HG03280 (cell line): ENCODE measurements around the gene NMT1.
A peak's percentile ranks its signal among the peaks of the same experiment; 100 is the strongest.
"Not testable (repeated sequence)": the region's sequence is repeated elsewhere in the genome, so short reads cannot be mapped to it uniquely, and the experiment has no call there.

ENCODE experiments used
- ATAC-seq: cut with Tn5 transposase; IDR thresholded peaks from one replicate; pipeline ENCODE4 v1.9.1; 2021; ENCODE audit warnings: mild to moderate bottlenecking, moderate library complexity; ENCODE audit not compliant: unreplicated experiment

Gene NMT1

GRCh38 chr17:45036691-45037090 is 24.4 kb upstream of the NMT1 start:
- ATAC-seq = no peak

DNA sequence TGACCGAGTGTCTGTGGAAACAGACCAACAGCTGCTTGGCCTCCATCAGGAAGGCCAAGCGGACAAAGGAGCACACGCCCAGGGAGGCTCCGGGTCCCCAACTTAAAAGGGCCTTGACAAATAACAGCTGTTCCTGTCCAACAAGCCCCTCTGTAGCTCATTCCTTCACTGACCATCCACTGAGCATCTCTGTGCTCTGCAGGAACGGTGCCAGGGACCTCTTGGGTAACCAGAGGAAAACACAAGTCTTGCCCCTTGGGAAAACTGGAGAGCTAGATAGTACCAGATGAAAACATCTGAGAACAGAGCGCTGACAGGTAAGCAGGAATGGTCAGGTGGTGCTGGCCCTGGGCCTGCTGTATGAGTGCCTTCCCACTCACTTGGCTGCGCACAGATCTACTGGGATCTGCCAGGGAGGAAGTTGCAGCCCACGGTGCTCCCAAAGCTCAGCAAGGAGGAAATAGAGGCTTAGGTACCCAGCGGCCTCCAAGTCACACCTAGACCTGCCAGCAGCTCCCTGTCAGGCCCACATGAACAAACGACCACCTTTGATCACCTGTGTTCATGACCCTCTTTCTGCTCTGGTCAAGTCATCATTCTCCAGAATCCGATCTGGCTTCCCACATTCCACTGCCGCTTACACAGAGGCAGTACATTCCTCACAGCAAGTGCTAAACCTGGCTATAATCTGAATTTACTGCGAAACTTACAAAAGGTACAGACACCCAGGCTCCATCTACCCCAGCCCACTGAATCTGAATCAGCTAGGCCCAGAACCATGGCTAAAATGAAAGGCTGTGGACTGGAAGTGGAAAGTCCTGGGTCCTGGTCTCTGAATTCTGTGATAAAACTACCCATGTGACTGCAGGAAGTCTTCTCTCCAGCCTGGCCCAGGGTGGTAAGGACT is 22.1 kb upstream of the NMT1 start:
- ATAC-seq = no peak

DNA sequence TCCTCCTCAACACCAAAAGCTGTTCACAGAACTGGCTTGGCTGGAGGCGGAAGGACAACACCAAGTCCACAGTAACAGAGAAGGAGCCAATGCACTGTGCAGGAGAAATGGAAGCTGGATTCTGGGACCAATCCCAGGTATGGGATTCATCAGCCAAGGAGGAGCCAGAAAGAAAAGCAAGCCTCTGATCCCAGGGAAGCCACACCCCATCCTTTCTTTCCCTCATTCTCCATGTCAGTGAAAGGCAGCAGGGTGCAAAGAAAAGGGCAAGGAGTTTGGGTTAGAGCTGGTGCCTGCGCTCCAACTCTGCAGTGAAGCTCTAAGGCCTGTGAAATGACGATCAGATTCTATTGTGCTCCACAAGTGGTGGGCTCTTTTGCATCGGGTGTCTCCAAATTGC is 20.7 kb upstream of the NMT1 start:
- ATAC-seq = no peak

GRCh38 chr17:45042346-45043120 is 18.6 kb upstream of the NMT1 start:
- no peak for ATAC-seq

DNA sequence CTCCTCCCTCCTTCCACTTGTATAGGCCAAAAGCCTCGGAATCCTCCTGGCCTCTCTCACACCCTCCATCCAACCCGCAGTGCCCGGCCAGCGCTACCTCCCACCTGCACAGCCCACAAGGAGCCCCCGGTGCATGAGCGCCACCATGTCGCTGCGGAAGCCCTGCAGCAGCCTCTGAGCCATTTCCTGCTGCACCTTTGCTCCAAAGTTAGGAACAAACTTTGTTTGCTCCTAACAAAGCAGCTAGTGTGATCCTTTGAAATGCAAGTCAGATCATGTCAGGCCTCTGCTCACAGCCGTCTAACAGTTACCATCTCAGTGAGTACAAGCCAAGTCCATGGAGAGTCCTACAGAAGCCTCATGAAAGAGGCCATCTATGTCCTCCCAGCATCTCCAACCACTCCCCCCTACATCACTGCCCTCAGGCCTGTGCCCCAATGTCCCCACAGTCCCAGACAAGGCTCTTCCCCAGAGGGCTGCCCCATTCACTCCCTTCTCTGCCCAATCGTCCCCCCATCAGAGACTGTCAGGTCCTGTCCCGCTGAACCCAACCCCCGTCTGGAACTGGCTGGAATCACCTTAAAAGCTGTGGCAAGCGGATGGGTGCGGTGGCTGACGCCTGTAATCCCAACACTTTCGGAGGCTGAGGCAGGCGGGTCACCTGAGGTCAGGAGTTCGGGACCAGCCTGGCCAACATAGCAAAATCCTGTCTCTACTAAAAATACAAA is 17.1 kb upstream of the NMT1 start:
- ATAC-seq = no peak

- no peak for ATAC-seq
Observed at GRCh38 chr17:45046537-45047125, 14.5 kb upstream of the NMT1 start.

GRCh38 chr17:45048795-45049563 is 12.1 kb upstream of the NMT1 start:
- no peak for ATAC-seq

- no peak for ATAC-seq
Observed at GRCh38 chr17:45050481-45051059, 10.5 kb upstream of the NMT1 start.

DNA sequence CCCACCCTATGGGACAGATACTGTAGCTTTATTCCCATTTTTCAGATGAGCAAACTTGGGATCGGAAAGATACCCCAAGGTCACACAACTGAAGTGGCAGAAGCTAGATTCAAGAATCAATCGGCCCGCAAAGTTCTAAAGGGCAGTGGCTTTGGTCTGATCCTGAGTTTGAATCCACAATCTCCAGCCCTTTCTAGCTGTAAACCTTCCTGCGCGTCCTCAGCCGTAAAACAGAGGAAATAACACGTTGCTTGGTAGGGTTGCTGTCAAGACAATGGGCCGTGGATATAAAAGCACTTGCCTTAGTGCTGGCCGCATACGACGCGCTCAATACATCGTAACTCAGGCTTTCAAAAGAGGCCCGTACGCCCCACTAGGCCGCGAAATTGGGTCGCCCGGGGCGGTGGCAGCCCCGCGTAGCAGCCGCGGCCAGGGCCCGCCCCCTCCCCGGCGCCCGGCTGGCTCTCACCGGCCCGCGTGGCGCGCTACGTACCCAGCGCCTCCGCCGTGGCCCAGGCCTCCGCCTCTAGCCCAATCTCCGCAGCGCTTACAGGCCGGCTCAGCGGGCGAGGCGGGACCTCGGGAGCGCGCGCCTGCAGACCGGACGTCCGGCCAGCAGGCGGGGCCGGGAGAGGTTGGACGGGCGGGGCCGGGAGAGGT is 9.9 kb upstream of the NMT1 start, which contains the start of gene DCAKD:
DCAKD (minus strand) TSS at position 573 of the 660 bp plus-strand sequence. CDS start 16,747 bp downstream, outside the sequence.
- peak; percentile 96 for ATAC-seq

DNA sequence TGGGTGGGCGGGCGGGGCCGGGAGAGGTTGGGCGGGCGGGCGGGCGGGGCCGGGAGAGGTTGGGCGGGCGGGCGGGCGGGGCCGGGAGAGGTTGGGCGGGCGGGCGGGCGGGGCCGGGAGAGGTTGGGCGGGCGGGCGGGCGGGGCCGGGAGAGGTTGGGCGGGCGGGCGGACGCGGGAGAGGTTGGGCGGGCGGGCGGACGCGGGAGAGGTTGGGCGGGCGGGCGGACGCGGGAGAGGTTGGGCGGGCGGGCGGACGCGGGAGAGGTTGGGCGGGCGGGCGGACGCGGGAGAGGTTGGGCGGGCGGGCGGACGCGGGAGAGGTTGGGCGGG is 9.4 kb upstream of the NMT1 start:
- ATAC-seq = not testable (repeated sequence)

DNA sequence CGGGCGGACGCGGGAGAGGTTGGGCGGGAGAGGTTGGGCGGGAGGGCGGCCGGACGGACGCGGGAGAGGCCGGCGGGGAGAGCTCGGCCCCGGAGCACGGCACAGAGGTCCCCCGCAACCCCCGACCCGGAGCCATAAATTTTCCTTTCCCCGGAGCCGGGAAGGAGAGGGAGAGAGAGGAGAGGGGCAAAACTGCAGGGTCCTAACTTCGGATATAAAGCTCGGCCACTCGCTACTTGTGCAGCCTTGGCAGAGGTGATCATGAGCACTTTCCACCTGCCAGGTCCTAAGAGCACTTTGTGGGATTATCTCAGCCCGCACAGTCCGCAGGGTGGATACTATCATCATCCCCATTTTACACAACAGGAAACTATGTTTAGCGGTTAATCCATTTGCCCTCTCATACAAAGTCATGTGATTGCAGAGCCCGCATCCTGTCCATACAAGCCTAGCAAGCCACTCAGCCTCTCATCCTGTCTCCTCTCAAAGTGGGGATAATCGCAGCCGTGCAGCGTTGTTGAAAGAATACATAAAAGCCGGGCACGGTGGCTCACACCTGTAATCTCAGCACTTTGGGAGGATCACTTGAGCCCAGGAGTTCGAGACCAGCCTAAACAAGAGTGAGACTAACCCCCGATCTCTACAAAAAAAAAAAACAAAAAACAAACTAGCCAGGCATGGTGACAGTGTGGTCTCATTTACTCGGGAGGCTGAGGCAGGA is 8.9 kb upstream of the NMT1 start:
- ATAC-seq = no peak

GRCh38 chr17:45060382-45060796 is 728 bp upstream of the NMT1 start:
- ATAC-seq = peak; percentile 4

GRCh38 chr17:45061606-45062205 is 589 bp downstream of the NMT1 start:
- no peak for ATAC-seq

DNA sequence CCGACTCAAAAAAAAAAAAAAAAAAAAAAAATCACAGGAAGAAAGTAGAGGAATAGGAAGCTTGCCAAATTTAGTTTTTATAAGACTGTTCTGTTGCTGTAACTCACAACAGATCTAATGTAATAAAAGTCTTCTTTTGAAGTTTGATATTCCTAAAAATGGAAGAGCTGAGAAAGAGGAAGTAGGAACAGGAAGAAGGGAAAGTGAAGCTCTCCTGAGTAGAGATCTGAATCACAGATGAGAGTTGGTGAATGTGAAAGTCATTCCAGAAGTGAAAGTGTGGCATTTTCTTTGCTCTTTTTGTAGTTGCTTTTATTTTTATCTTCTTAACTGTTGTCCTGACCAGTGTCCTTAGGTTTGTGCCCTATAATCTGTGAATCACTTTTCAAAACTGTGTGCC is 2.1 kb downstream of the NMT1 start:
- no peak for ATAC-seq

GRCh38 chr17:45067637-45068036 is 6.5 kb downstream of the NMT1 start:
- ATAC-seq = no peak

- no peak for ATAC-seq
Observed at GRCh38 chr17:45070001-45070400, 8.9 kb downstream of the NMT1 start.

DNA sequence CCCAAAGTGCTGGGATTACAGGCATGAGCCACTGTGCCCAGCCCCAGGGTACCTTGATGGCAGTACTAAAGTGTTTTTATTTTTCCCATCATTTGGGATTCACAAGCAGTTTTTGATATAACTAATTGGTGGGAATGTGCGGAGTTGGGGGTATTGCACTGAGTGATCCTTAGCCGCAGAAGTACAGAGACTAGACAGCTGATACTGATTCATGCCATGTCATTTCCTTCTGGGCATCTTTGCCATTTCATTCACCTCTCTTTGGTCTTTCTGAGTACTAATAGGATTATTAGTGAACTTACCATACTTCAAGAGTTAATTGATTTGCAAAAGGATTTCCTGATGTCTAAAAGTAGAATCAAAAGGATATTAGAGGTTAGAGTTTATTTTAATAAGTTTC is 9.7 kb downstream of the NMT1 start:
- ATAC-seq = no peak

DNA sequence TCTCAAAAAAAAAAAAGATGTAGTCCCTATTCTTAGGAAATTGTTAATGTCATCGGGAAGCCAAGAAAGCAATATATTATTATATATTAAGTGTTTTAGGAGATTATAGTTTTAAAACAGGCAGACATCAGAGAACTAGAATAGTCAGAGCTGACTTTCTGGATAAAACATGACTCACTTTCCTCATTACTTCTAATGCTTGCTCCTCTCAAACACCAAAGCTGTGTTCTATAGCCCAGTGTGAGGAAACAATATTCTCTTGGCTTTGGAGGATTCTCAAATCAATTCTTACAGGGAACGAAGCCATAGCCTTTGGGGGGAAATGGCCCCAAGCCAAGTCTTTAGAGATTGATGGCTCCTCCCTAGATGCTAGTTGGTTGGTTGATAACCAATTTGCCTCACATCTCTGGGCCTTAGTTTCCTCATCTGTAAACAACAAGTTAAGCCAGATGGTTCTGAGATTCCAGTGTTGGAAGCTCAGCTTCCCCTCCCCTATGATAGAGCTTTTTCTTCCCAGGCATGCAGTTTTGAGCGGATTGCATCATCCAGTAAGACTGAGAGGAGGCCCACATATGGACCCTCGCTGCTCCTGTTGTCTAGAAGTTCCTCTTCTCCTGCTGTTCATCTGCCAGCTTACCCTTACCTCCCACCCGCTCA is 12.4 kb downstream of the NMT1 start:
- ATAC-seq = no peak
